HepG2 (cell line): ENCODE measurements around the gene CTRL. TPM values are rescaled to one million over a fixed set of nuclear protein-coding genes. Genes with fewer than 3 reads are reported as not detected.
A peak's percentile ranks its signal among the peaks of the same experiment; 100 is the strongest.

Experiments used
- ARHGAP35 ChIP-seq: sonication (generic); formaldehyde crosslinking; IDR thresholded peaks from 2 replicates; pipeline ENCODE4 v1.9.0; 2022; ENCODE audit warnings: mild to moderate bottlenecking, inconsistent platforms, moderate library complexity, missing genetic modification reagents, borderline replicate concordance
- ARID2 ChIP-seq: sonication (generic); formaldehyde crosslinking; IDR thresholded peaks from 2 replicates; pipeline ENCODE4 v1.8.1; 2022; ENCODE audit warnings: mild to moderate bottlenecking, missing genetic modification reagents, borderline replicate concordance
- CC2D1A ChIP-seq: sonication (generic); formaldehyde crosslinking; IDR thresholded peaks from 2 replicates; pipeline ENCODE4 v1.8.1; 2023; ENCODE audit warnings: mild to moderate bottlenecking, missing genetic modification reagents
- ELF4 ChIP-seq: sonication (generic); formaldehyde crosslinking; IDR thresholded peaks from 2 replicates; pipeline ENCODE4 v1.5.0; 2020; ENCODE audit warnings: missing genetic modification reagents, mild to moderate bottlenecking, moderate library complexity, borderline replicate concordance
- EP300 ChIP-seq, 3 experiments: sonication (generic) in 1 of 3; formaldehyde crosslinking in 1 of 3; IDR thresholded peaks; 2 replicates each; pipeline versions ENCODE4 v1.5.1 to v1.6.1; 2011 to 2020; ENCODE audit warnings: low read depth in 2 of 3, low read length in 2 of 3, borderline replicate concordance in 1 of 3, improper control_type of control experiment in 1 of 3, mild to moderate bottlenecking in 1 of 3, missing genetic modification reagents in 1 of 3, moderate library complexity in 1 of 3
- IKZF1 ChIP-seq: fragments of 450-650 bp; IDR thresholded peaks from 2 replicates; pipeline ENCODE4 v1.7.1; 2016
- PLRG1 ChIP-seq: fragments of 450-650 bp; conservative IDR thresholded peaks from 2 replicates; pipeline ENCODE4 v1.6.1; 2016
- SMARCE1 ChIP-seq: fragments of 450-650 bp; IDR thresholded peaks from 2 replicates; pipeline ENCODE4 v1.6.1; 2017; ENCODE audit warnings: borderline replicate concordance
- TFAP4 ChIP-seq: sonication (generic); IDR thresholded peaks from 2 replicates; pipeline ENCODE4 v1.6.1; 2016; ENCODE audit warnings: low read depth, borderline replicate concordance
- TFE3 ChIP-seq: IDR thresholded peaks from 2 replicates; pipeline ENCODE4 v1.6.1; 2016
- U2AF2 ChIP-seq: fragments of 200-400 bp; formaldehyde crosslinking; IDR thresholded peaks from 2 replicates; pipeline ENCODE4 v1.6.1; 2017; ENCODE audit warnings: low read depth, mild to moderate bottlenecking, low read length
- ZMAT3 ChIP-seq: sonication (generic); formaldehyde crosslinking; conservative IDR thresholded peaks from 2 replicates; pipeline ENCODE4 v1.7.0; 2021; ENCODE audit warnings: missing genetic modification reagents
- ZNF18 ChIP-seq: sonication (generic); formaldehyde crosslinking; IDR thresholded peaks from 2 replicates; pipeline ENCODE4 v1.8.0; 2022; ENCODE audit warnings: mild to moderate bottlenecking, missing genetic modification reagents; ENCODE audit not compliant: insufficient replicate concordance
- ZNF234 ChIP-seq: sonication (generic); formaldehyde crosslinking; conservative IDR thresholded peaks from 2 replicates; pipeline ENCODE4 v1.5.1; 2020; ENCODE audit warnings: mild to moderate bottlenecking, missing genetic modification reagents
- ZNF282 ChIP-seq: fragments of 450-650 bp; IDR thresholded peaks from 2 replicates; pipeline ENCODE4 v1.6.1; 2018; ENCODE audit not compliant: partially characterized antibody
- ZNF414 ChIP-seq: sonication (generic); formaldehyde crosslinking; IDR thresholded peaks from 2 replicates; pipeline ENCODE4 v1.5.0; 2020; ENCODE audit warnings: missing genetic modification reagents
- ZNF569 ChIP-seq: sonication (generic); formaldehyde crosslinking; IDR thresholded peaks from 2 replicates; pipeline ENCODE4 v1.5.0; 2020; ENCODE audit warnings: mild to moderate bottlenecking, missing genetic modification reagents, moderate library complexity, borderline replicate concordance
- ZNF605 ChIP-seq: sonication (generic); formaldehyde crosslinking; IDR thresholded peaks from 2 replicates; pipeline ENCODE4 v1.8.0; 2022; ENCODE audit warnings: mild to moderate bottlenecking, missing genetic modification reagents
- ZNF740 ChIP-seq: sonication (generic); formaldehyde crosslinking; IDR thresholded peaks from 2 replicates; pipeline ENCODE4 v1.4.0; 2020; ENCODE audit warnings: missing genetic modification reagents
- polyA plus RNA-seq, 8 experiments: library from polyadenylated mRNA; depleted of rRNA in 3 of 8; stranded (reverse) in 7 of 8; unstranded in 1 of 8; fragments of >200 nt; fragmentation: Illumina TruSeq in 4 of 8; extraction: Trizol in 4 of 8; gene quantifications; 2 replicates each; pipeline versions ENCODE4 v1.2.1 to v1.2.3, GENCODE V29; 2011 to 2016; ENCODE audit warnings: low read depth in 4 of 8, missing spikeins in 1 of 8, mixed read lengths in 1 of 8; ENCODE audit not compliant: insufficient read depth in 1 of 8
- total RNA-seq, 5 experiments: library from RNA; depleted of rRNA; stranded (reverse); fragments of >200 nt; fragmentation: Illumina TruSeq; extraction: Trizol; gene quantifications; 2 replicates each; pipeline ENCODE4 v1.2.3, GENCODE V29; 2016; ENCODE audit warnings: low read depth in 1 of 5

CTRL gene
- total and polyA plus RNA-seq, 2 of the 13 experiments (the other 11 are each of a cell fraction or from before 2014, with no cell fraction given): 1.9 to 2.7 TPM

- no peak for TF ChIP-seq TFAP4
- no peak for TF ChIP-seq PLRG1
- peak; percentile 31; the same call in 1 of the 2 replicates for TF ChIP-seq ZNF569 (CRISPR knock-in tag)
- TF ChIP-seq U2AF2: no peak
- no peak for TF ChIP-seq ARID2
- TF ChIP-seq ZNF414 (CRISPR knock-in tag): peak; percentile 79; the same call in 1 of the 2 replicates
- TF ChIP-seq SMARCE1: no peak
- TF ChIP-seq ZNF605 (CRISPR knock-in tag): 0 out of 2 replicates have a peak, but pooled peaks have one; percentile 15
- no peak for TF ChIP-seq ZNF282
- no peak for TF ChIP-seq ELF4 (CRISPR knock-in tag)
- TF ChIP-seq TFE3 (CRISPR knock-in tag): no peak
- TF ChIP-seq ARHGAP35 (CRISPR knock-in tag): 0 out of 2 replicates have a peak, but pooled peaks have one; percentile 18
- no peak for TF ChIP-seq ZNF234 (CRISPR knock-in tag)
- TF ChIP-seq EP300 (IDR thresholded peaks at IDR 0.05; ENCODE audit: low read depth in 2 of 2, low read length in 2 of 2): no peak
- TF ChIP-seq EP300 (CRISPR knock-in tag; IDR thresholded peaks at IDR 0.05; ENCODE audit: borderline replicate concordance): no peak
- no peak for TF ChIP-seq IKZF1
- TF ChIP-seq ZNF18 (CRISPR knock-in tag): no peak
- no peak for TF ChIP-seq CC2D1A (CRISPR knock-in tag)
- 0 out of 2 replicates have a peak, but pooled peaks have one; percentile 0 for TF ChIP-seq ZMAT3 (CRISPR knock-in tag)
- no peak for TF ChIP-seq ZNF740
These were observed 11.0 kb upstream of the CTRL start (continued) for GRCh38 chr16:67942510-67943255.
